Hepatocyte (in vitro differentiated cells): Measurements from ENCODE around the gene STK38. TPM values are rescaled to one million over a fixed set of nuclear protein-coding genes. Genes with fewer than 3 reads are reported as not detected.
A peak's percentile ranks its signal among the peaks of the same experiment; 100 is the strongest.

ENCODE experiments used
- DNase-seq: peaks from one replicate; pipeline ENCODE4 v3.0.0-alpha.2; 2016; ENCODE audit warnings: low spot score
- H2AFZ ChIP-seq: fragments of 200-600 bp; sonication (generic); 2 replicates; pipeline ENCODE4 v1.6.0; 2016; ENCODE audit warnings: antibody characterized with exemption, mild to moderate bottlenecking
- H3K27ac ChIP-seq: fragments of 200-600 bp; sonication (generic); 2 replicates; pipeline ENCODE4 v1.5.1; 2016; ENCODE audit warnings: mild to moderate bottlenecking
- H3K27me3 ChIP-seq: fragments of 200-600 bp; sonication (generic); 2 replicates; pipeline ENCODE4 v1.6.1; 2016
- H3K36me3 ChIP-seq: fragments of 200-600 bp; sonication (generic); replicated peaks from 2 replicates; pipeline ENCODE4 v1.5.1; 2016; ENCODE audit warnings: low read depth; ENCODE audit not compliant: insufficient read depth
- H3K4me1 ChIP-seq: fragments of 200-600 bp; sonication (generic); 2 replicates; pipeline ENCODE4 v1.5.1; 2016; ENCODE audit warnings: mild to moderate bottlenecking, moderate library complexity; ENCODE audit not compliant: insufficient read depth
- H3K4me2 ChIP-seq: fragments of 200-600 bp; sonication (generic); 2 replicates; pipeline ENCODE4 v1.6.0; 2016
- H3K4me3 ChIP-seq: fragments of 200-600 bp; sonication (generic); 2 replicates; pipeline ENCODE4 v1.5.1; 2016; ENCODE audit warnings: mild to moderate bottlenecking
- H3K79me2 ChIP-seq: fragments of 200-600 bp; sonication (generic); 2 replicates; pipeline ENCODE4 v1.6.0; 2017; ENCODE audit warnings: mild to moderate bottlenecking
- H3K9me2 ChIP-seq: fragments of 200-600 bp; sonication (generic); replicated peaks from 2 replicates; pipeline ENCODE4 v1.6.0; 2017; ENCODE audit warnings: mild to moderate bottlenecking; ENCODE audit not compliant: insufficient read depth
- H3K9me3 ChIP-seq: fragments of 200-600 bp; sonication (generic); 2 replicates; pipeline ENCODE4 v1.5.1; 2016; ENCODE audit warnings: low read depth, mild to moderate bottlenecking
- H4K20me1 ChIP-seq: fragments of 200-600 bp; sonication (generic); 2 replicates; pipeline ENCODE4 v1.6.0; 2016; ENCODE audit warnings: mild to moderate bottlenecking; ENCODE audit not compliant: insufficient read depth, poor library complexity, severe bottlenecking
- EZH2 ChIP-seq: fragments of 200-600 bp; sonication (generic); IDR thresholded peaks from 2 replicates; pipeline ENCODE4 v1.6.1; 2016; ENCODE audit warnings: antibody characterized with exemption, mild to moderate bottlenecking, borderline replicate concordance
- EZH2phosphoT487 ChIP-seq: fragments of 200-600 bp; sonication (generic); IDR thresholded peaks from one replicate; pipeline ENCODE4 v1.6.1; 2018; ENCODE audit warnings: antibody characterized with exemption, mild to moderate bottlenecking, low read depth, moderate library complexity; ENCODE audit not compliant: unreplicated experiment, severe bottlenecking
- WGBS: methylation state at CpG from one replicate; pipeline ENCODE4 v1.1.6; 2016; ENCODE audit warnings: low lambda C conversion rate; ENCODE audit errors: missing lambda C conversion rate; 5-methylcytosine and 5-hydroxymethylcytosine counted together
- polyA plus RNA-seq: library from polyadenylated mRNA; unstranded; fragments of >200 nt; fragmentation: Nextera tagmentation; extraction: Ambion mirVana; gene quantifications from 2 replicates; pipeline ENCODE4 v1.2.1, GENCODE V29; 2016
- small RNA-seq: library from RNA; depleted of rRNA; stranded (forward); fragments of <200 nt; gene quantifications from one replicate; pipeline ENCODE3, GENCODE V24; 2014
- total RNA-seq: library from RNA; depleted of rRNA; stranded (reverse); fragments of >200 nt; gene quantifications from 2 replicates; pipeline ENCODE4 v1.2.3, GENCODE V29; 2014
- TF ChIP-seq, protein P1 (sequence below): fragments of 200-600 bp; sonication (generic); IDR thresholded peaks from 2 replicates; pipeline ENCODE4 v1.5.1; 2016; ENCODE audit warnings: antibody characterized with exemption, mild to moderate bottlenecking; ENCODE audit not compliant: poor library complexity

The STK38 gene
- total and polyA plus RNA-seq, 2 experiments from 2014 or later = 27.7 to 39.1 TPM

DNA sequence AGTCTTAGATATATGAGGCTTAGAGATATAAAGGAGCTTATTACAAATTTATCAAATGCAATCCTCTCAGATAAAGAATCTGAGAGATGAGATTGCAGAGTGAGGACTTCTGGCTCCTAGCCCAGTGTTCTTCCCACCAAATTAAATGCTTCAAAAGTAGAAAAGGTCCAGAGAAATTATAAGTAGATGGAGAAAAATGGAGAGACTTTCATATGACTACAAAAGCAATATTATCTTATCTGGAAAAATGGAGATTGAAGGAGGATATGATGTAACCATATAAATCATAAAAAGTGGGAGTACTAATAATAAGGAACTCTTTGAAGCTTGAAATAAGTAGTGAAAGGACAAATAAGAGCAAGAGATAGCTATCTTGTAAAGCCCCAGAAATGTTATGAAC lies 101.7 kb downstream of the STK38 start:
- no peak overlapping the region for H2AFZ ChIP-seq
- peak overlapping the region; percentile 34 for H3K27ac ChIP-seq
- H3K4me2 ChIP-seq = peak overlapping the region; percentile 72
- no peaks in the 10 kb centered on the region for H3K36me3 ChIP-seq
- H3K4me1 ChIP-seq = peaks cover 31% of the 10 kb centered on the region
- no peaks in the 10 kb centered on the region for H3K9me3 ChIP-seq
- no peak overlapping the region for H3K4me3 ChIP-seq
- no peaks in the 10 kb centered on the region for H4K20me1 ChIP-seq
- TF ChIP-seq EZH2phosphoT487 (no peak), EZH2 (no peak)
- TF ChIP-seq, protein P1, sequence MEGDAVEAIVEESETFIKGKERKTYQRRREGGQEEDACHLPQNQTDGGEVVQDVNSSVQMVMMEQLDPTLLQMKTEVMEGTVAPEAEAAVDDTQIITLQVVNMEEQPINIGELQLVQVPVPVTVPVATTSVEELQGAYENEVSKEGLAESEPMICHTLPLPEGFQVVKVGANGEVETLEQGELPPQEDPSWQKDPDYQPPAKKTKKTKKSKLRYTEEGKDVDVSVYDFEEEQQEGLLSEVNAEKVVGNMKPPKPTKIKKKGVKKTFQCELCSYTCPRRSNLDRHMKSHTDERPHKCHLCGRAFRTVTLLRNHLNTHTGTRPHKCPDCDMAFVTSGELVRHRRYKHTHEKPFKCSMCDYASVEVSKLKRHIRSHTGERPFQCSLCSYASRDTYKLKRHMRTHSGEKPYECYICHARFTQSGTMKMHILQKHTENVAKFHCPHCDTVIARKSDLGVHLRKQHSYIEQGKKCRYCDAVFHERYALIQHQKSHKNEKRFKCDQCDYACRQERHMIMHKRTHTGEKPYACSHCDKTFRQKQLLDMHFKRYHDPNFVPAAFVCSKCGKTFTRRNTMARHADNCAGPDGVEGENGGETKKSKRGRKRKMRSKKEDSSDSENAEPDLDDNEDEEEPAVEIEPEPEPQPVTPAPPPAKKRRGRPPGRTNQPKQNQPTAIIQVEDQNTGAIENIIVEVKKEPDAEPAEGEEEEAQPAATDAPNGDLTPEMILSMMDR = no peak
- DNase-seq = no peak
- peaks cover 75% of the 10 kb centered on the region for H3K79me2 ChIP-seq
- H3K27me3 ChIP-seq = no peaks in the 10 kb centered on the region
- no peaks in the 10 kb centered on the region for H3K9me2 ChIP-seq

DNA sequence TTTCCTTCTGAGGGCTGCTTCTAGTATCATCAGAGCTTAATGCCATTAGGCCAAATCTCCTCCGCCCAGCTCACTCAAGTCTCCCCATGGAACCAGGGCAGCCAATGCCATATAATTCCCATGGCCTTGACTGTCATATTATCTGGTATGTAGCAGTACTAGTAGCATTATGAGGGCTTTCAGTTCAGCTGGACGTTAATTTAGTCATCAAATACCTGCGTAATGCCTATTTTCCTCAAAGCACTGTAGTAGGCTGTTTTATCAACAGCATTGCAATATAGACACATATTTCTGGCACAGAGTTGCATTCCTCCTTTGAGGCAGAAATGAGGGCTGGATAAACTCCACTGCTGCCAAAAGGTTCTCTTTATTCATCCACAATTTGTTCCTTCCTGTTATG lies 102.8 kb downstream of the STK38 start:
- WGBS = 72% methylated on average over 3 of the region's 3 CpGs
- peak; percentile 25 for DNase-seq
- no peak overlapping the region for H2AFZ ChIP-seq
- TF ChIP-seq EZH2 = no peak
- TF ChIP-seq EZH2phosphoT487 = no peak
- TF ChIP-seq, protein P1 = no peak
- H3K4me3 ChIP-seq = peak overlapping the region; percentile 90
- H3K36me3 ChIP-seq = no peaks in the 10 kb centered on the region
- H3K27ac ChIP-seq = peak overlapping the region; percentile 99
- no peaks in the 10 kb centered on the region for H3K9me2 ChIP-seq
- peak overlapping the region; percentile 72 for H3K4me2 ChIP-seq
- H3K4me1 ChIP-seq = peaks cover 31% of the 10 kb centered on the region
- H4K20me1 ChIP-seq = no peaks in the 10 kb centered on the region
- no peaks in the 10 kb centered on the region for H3K9me3 ChIP-seq
- peaks cover 64% of the 10 kb centered on the region for H3K79me2 ChIP-seq
- H3K27me3 ChIP-seq = no peaks in the 10 kb centered on the region

Small RNAs within 50 kb of the gene (small RNA-seq; reads per million reads assigned to genes)
- gene RN7SL502P = not detected

Other genes starting within 250 kb of the STK38 start
- gene BNIP5, start 210.6 kb downstream of the STK38 start, total RNA-seq = 27.6 and 29.1 TPM in 2 replicates
- gene BNIP5, start 210.6 kb downstream of the STK38 start, polyA plus RNA-seq = 28.1 and 29.2 TPM in 2 replicates
- 0.88 and 1.2 TPM in 2 replicates for gene ETV7, start 159.8 kb downstream of the STK38 start, total RNA-seq
- 0.60 and 1.2 TPM in 2 replicates for gene ETV7, start 159.8 kb downstream of the STK38 start, polyA plus RNA-seq
- not detected in 2 replicates for gene PXT1, start 104.6 kb downstream of the STK38 start, total RNA-seq
- not detected in 2 replicates for gene PXT1, start 104.6 kb downstream of the STK38 start, polyA plus RNA-seq
- gene KCTD20, start 104.5 kb downstream of the STK38 start, total RNA-seq = 54.3 and 56.3 TPM in 2 replicates
- gene KCTD20, start 104.5 kb downstream of the STK38 start, polyA plus RNA-seq = 21.4 and 27.4 TPM in 2 replicates
- 115 and 135 TPM in 2 replicates for gene SRSF3, start 46.9 kb upstream of the STK38 start, total RNA-seq
- 190 and 192 TPM in 2 replicates for gene SRSF3, start 46.9 kb upstream of the STK38 start, polyA plus RNA-seq
- gene CDKN1A, start 131.2 kb upstream of the STK38 start, total RNA-seq = 246 TPM in 2 replicates
- 318 and 344 TPM in 2 replicates for gene CDKN1A, start 131.2 kb upstream of the STK38 start, polyA plus RNA-seq
- not detected in 2 replicates for gene RAB44, start 150.3 kb upstream of the STK38 start, total RNA-seq
- gene RAB44, start 150.3 kb upstream of the STK38 start, polyA plus RNA-seq = not detected in 2 replicates